Measurements from ENCODE around the gene CRIP1.

CRIP1 gene

GRCh38 chr14:105452963-105453362 lies 33.7 kb upstream of the CRIP1 start:
- DNase-seq = no peak

DNA sequence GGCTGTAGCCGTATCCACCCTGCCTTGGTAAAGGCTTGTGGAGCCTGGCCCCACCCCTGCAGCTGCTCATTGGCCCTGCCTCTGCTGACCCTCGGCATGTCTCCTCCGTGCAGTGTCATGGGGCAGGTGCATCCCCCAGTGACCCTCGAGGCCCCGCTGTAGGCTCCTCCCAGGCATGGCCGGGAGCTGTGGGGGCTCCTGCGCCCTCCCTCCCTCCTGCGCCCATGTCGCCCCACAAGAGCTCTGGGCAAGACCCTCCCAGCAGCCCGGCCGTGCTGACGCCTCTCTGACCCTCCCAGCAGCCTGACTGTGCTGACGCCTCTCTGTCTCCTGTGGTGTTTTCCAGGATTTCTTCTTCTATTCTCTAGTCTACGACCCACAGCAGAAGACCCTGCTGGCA lies 32.8 kb upstream of the CRIP1 start:
- DNase-seq = no peak

GRCh38 chr14:105455086-105455640 lies 31.5 kb upstream of the CRIP1 start:
- DNase-seq = no peak

- no peak for DNase-seq
Measured at GRCh38 chr14:105455766-105456660, 30.7 kb upstream of the CRIP1 start.

DNA sequence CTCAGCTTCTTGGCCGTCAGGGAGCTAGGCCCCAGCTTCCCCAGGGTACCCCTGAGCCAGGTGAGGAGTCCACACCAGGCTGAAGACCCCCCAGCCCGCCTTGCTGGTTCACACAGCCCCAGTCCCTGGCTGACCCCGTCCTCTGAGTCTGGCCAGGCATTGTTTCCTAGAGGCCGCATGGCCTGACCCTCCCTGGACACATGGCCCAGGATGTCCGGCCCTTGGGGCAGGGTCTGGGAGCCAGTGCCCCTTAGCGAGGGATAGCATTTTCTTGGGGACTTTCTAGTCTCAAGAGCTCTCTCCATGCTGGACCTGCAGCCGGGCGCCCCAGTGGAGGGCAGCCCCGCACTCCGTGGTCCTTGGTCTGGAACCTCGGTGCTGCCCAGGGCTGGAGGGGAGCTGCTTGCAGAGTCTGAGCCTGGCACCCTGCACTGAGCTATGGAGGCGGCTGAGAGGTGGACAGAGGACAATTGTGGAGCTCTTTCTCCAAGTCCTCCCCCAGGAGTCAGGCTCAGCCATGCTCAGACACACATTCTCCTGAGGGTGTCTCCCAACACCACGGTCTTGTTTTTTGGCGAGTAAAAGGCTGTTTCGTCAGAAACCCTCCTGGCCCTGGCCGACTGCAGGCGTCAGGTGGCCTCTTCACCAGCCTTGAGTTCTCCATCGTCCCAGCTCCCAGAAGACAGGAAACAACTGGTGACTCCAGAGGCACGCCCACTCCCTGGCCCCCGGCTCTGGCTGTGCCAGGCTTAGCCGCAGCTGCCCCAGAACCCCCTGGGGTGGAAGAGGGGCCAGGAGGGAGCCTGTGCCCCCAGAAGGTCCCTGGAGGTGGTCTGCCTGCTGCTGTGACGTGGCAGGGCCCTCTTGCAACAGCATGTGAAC lies 29.7 kb upstream of the CRIP1 start:
- no peak for DNase-seq

DNA sequence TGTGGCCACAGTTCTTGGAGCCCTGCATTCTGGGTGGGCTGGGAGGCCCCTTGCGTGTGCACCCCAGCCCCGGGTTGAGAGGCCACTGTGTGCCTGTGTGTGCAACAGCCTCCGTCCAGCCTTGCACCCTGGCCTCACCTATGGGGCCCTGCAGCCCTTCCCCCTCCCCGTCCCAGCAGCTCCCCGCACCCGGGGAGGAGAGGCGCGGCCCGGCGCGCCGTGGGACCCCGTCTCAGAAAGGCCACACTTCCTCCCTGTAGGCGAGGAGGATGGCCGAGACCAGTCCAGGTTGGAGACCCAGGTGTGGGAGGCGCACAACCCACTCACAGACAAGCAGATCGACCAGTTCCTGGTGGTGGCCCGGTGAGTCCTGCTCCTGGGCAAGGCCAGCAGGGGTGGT lies 28.7 kb upstream of the CRIP1 start:
- no peak for DNase-seq

DNA sequence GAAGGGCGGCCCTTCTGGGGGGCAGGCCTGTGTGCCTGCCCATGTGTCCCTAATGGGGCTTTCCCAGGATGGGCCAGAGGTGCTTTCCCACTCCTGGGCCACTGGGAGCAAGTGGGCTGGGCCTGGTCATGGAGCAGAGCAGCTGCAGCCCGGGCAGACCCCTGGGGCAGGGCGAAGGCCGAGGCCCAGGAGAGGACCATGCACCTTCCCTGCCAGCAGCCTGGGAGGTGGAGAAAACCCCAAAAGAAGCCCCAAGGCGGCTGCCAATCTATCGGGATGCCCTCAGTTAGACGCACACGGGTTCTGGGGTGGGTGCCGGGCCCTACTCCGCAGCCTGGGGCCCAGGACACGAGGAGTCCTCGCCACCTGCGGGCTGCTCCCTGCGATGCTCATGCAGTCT lies 28.1 kb upstream of the CRIP1 start:
- no peak for DNase-seq

DNA sequence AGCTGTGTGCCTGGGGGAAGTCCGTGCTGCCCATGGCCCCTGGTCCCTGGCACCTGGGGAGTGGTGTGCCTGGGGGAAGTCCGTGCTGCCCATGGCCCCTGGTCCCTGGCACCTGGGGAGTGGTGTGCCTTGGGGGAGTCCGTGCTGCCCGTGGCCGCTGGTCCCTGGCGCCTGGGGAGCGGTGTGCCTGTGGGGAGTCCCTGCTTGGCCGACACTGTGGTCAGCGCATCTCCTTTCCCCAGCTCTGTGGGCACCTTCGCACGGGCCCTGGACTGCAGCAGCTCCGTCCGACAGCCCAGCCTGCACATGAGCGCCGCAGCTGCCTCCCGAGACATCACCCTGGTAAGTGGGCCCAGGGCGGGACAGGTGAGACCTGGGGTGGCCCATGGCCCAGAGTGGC lies 26.6 kb upstream of the CRIP1 start:
- DNase-seq = no peak

DNA sequence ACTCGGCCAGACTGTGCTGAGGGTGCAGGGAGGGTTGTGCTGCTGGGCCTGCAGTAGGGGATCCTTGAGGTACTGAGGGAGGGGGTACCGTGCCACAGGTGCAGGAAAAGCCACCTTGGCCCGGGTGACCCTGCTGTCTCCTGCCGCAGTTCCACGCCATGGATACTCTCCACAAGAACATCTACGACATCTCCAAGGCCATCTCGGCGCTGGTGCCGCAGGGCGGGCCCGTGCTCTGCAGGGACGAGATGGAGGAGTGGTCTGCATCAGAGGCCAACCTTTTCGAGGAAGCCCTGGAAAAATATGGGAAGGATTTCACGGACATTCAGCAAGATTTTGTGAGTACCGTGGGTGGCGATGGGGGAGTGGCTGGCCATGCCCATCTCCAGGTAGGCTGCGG lies 26.1 kb upstream of the CRIP1 start:
- DNase-seq = no peak

DNA sequence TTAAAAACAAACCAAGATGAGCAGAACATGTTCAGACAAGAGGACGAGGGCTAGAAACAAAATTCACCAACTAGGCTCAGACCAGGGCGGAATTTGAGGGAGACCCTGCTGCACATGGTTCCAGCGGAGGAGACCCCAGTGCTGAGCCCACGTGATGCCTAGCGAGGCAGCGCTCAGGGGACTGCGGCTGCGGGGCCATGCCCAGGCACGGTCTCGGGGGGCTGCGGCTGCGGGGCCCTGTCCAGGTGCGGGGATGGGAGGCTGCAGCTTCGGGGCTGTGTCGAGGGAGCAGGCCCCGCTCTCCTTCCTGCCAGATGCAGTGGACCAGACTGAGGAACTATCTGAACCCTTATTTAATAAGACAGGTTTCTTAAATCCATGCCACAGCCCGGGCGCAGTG lies 24.8 kb upstream of the CRIP1 start:
- no peak for DNase-seq

DNA sequence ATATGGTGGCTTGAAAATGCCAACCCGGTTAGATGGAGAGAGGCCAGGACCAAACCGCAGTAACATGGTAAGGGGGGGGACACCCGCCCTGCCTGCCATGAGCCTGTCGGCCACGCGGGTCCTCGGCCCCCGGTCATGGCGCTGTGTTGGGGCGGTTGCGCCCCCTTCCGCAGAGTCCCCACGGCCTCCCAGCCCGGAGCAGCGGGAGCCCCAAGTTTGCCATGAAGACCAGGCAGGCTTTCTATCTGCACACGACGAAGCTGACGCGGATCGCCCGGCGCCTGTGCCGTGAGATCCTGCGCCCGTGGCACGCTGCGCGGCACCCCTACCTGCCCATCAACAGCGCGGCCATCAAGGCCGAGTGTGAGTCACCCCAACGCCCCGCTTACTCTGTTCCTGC lies 22.2 kb upstream of the CRIP1 start:
- no peak for DNase-seq

- no peak for DNase-seq
Measured at GRCh38 chr14:105465209-105466031, 21.3 kb upstream of the CRIP1 start.

DNA sequence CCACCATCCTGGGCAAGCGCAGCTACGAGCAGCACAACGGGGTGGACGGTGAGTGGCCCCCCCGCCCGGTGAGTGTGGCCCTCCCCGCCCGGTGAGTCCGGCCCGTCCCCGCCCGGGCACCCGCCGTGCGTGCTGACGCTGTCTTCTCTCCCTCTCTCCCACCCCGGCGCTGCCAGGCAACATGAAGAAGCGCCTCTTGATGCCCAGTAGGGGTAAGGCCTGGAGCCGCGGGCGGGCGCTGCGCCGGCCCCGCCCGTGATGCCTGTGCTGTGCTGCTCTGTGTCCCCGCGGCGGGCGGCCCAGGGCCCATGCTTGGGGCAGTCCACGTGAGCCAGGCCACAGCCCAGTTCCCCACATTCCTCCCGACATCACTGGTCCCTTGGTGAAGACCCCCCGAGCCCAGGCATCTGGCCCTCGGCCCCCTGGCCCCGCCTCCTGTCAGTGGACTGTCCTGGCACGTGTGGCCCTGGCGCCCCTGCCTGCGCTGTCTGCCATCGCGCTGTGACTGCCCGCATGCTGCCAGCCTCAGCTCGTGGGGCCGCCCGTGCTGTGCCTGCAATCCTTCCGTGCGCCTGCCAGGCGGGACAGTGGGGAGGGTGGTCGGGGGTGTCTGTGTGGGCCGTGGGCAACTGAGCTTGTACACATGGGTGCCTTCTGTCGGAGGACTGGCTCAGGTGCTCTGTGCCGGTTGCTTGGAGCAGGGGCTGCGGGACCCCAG lies 20.0 kb upstream of the CRIP1 start:
- DNase-seq = no peak

DNA sequence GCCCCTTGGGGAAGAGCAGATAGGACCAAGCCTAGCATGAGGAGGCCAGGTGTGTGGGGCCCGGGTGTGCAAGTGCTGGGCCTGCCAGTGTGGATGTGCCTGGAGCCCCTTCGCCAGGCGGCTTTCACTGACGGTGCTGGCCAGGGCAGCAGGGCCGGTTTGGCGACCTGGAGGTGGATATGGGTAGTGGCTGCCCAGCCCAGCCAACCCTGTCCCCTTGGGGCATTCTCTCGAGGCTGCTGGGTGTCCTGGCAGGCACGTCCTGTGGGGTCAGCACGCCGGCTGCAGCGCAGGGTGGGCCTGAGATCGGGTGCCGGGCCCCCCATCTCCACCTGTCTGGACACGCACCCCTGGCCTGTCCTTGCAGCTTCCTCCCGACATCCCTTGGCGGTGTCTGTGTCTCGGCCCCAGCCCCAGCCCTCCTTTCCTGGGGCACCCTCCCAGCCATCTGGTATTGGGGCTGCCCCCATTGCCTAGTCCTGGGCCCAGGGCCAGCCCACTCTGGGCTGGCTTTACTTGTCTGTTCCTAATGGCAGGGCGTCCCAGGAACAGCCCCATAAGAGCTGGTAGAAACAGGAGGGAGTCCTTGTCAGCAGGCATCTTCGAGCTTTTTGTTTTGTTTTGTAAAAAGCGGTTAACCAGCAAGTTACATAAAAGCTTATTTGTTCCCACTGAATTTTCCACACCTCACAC lies 19.3 kb upstream of the CRIP1 start:
- DNase-seq = no peak

DNA sequence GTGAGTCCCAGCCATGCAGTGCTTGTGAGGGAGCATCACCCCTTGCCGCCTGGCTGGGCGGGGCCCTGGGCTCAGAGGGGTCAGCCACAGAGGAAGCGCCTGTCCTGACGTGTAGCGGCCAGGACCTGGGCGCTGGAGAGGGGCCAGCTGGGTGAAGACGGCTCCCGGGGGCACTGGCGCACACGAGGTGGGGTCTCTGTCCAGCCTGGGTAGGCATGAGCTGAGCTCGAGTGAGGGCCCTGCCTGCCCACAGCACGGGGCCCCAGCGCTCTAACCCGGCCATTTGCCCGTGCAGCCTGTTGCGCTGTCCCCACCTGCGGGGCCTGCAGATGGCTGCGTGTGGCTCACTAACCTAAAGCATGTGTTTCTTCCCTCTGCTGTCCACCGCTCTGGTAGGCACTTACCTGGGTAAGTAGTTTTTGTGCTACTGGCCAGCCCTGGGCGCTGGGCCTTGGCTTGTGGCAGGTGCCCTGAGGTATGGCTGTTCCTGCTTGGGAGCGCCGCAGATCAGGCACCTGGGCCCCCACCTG lies 18.7 kb upstream of the CRIP1 start:
- no peak for DNase-seq

DNA sequence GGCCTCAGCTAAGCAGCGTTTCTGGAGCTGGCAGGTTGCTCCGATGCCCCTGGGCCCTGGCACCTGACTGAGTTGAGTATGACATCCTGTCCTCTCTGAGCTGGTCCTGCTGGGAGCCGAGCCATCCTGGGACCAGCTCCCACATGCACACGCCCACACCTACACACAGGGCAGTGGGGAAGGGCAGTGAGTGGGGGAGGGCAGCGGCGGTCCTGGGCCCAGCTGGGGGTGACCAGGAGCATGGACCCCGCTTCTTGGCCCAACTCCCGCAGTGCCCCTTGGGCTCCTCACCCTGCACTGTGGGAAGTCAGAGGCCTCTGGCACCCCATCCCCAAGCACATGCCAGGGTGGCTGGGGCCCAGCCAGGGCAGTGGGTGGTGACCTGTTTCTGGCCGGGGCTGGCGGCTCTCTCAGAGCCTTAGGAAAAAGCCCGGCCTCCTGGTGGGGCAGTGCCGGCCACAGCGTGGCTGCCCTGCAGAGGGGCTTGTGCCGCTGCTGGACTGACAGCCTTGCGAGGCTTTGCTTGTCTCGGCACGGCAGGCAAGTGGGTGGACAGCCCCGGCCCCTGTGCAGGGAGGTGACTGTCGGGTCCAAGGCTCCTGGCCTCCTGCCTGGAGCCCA lies 18.0 kb upstream of the CRIP1 start:
- no peak for DNase-seq

GRCh38 chr14:105469456-105470349 lies 17.0 kb upstream of the CRIP1 start:
- DNase-seq = no peak

- no peak for DNase-seq
Measured at GRCh38 chr14:105470350-105471296, 16.1 kb upstream of the CRIP1 start.

Measured in bone marrow (tissue), 2 donors.